ENCODE results near the gene SUPT3H.

DNA sequence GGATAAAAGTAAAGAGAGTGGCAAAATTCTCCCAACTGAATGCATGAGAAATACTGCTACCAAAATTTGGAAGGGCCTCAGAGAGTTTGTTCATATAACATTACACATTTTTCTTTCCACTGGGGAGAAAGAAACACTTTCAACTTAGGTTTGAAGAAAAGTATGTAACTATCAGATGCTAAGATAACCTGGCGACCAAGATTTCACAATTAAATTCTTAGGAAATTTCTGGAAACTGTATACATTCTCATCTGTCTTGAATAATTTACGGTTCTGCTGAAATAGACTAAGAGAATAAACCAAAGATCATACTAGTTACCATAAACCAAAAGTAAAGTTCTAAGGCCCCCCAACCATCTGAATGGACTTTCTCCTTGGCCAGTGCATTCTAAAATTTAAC is 462.6 kb downstream of the SUPT3H start:
- TF ChIP-seq GATA2 (IDR thresholded peaks at IDR 0.05; ENCODE audit: low read depth, low read length) (no peak), GATA3 (IDR thresholded peaks at IDR 0.05; ENCODE audit: low read depth, low read length) (no peak)
